Fibroblast of lung (primary cell): Measurements from ENCODE around the gene TTLL4. TPM values are rescaled to one million over a fixed set of nuclear protein-coding genes. Genes with fewer than 3 reads are reported as not detected.
A peak's percentile ranks its signal among the peaks of the same experiment; 100 is the strongest.

Source experiments
- DNase-seq, 2 donors: peaks; one replicate each; pipeline versions ENCODE4 v3.0.0 to v3.0.0-alpha.2; 2010; ENCODE audit warnings: low read depth in 2 of 2
- H2AFZ ChIP-seq: 2 replicates; pipeline ENCODE4 v1.5.1; 2012; ENCODE audit warnings: low read length, control low read depth, inconsistent platforms
- H3K27ac ChIP-seq: 2 replicates; pipeline ENCODE4 v1.5.1; 2011; ENCODE audit warnings: low read length, control low read depth; ENCODE audit not compliant: insufficient read depth
- H3K27me3 ChIP-seq: 2 replicates; pipeline ENCODE4 v1.5.1; 2011; ENCODE audit warnings: mild to moderate bottlenecking, low read length; ENCODE audit not compliant: control insufficient read depth, insufficient read depth
- H3K36me3 ChIP-seq: 2 replicates; pipeline ENCODE4 v1.5.1; 2011; ENCODE audit warnings: low read length; ENCODE audit not compliant: control insufficient read depth, insufficient read depth
- H3K4me1 ChIP-seq: 2 replicates; pipeline ENCODE4 v1.5.1; 2011; ENCODE audit warnings: low read length; ENCODE audit not compliant: control insufficient read depth, insufficient read depth; ENCODE audit errors: extremely low read depth
- H3K4me2 ChIP-seq: 2 replicates; pipeline ENCODE4 v1.5.1; 2011; ENCODE audit warnings: low read length, control low read depth; ENCODE audit not compliant: insufficient read depth; ENCODE audit errors: extremely low read depth
- H3K4me3 ChIP-seq, 4 experiments: fragments of 200-600 bp in 1 of 4; sonication (generic) in 1 of 4; replicated peaks in 1 of 4; 2 replicates each; pipeline ENCODE4 v1.5.1; 2011 to 2016; ENCODE audit warnings: low read length in 4 of 4, low read depth in 3 of 4, mild to moderate bottlenecking in 3 of 4, control low read depth in 2 of 4, inconsistent platforms in 1 of 4, mixed read lengths in 1 of 4; ENCODE audit not compliant: insufficient read depth in 1 of 4; ENCODE audit errors: control extremely low read depth in 1 of 4
- H3K79me2 ChIP-seq: 2 replicates; pipeline ENCODE4 v1.5.1; 2012; ENCODE audit warnings: mild to moderate bottlenecking, low read length, inconsistent platforms; ENCODE audit not compliant: control insufficient read depth, insufficient read depth
- H3K9ac ChIP-seq: 2 replicates; pipeline ENCODE4 v1.5.1; 2011; ENCODE audit warnings: mild to moderate bottlenecking, low read length, control low read depth; ENCODE audit not compliant: insufficient read depth
- H3K9me3 ChIP-seq: 2 replicates; pipeline ENCODE4 v1.5.1; 2012; ENCODE audit warnings: low read depth, low read length; ENCODE audit not compliant: control insufficient read depth, insufficient read depth
- H4K20me1 ChIP-seq: 2 replicates; pipeline ENCODE4 v1.5.1; 2011; ENCODE audit warnings: low read length; ENCODE audit not compliant: control insufficient read depth, insufficient read depth; ENCODE audit errors: extremely low read depth
- EZH2 ChIP-seq: IDR thresholded peaks from 2 replicates; pipeline ENCODE4 v1.5.1; 2012; ENCODE audit warnings: low read length, control low read depth, mild to moderate bottlenecking; ENCODE audit errors: missing control alignments
- polyA minus RNA-seq: library from RNA; depleted of rRNA, polyadenylated mRNA; stranded (reverse); fragments of >200 nt; gene quantifications from 2 replicates; pipeline ENCODE4 v1.2.3, GENCODE V29; 2011; ENCODE audit warnings: low replicate concordance
- polyA plus RNA-seq, 2 donors: library from polyadenylated mRNA; depleted of rRNA in 1 of 2; stranded (reverse) in 1 of 2; unstranded in 1 of 2; fragments of >200 nt; gene quantifications; 2 replicates each; pipeline ENCODE4 v1.2.1, GENCODE V29; 2011 to 2012; ENCODE audit warnings: missing spikeins in 1 of 2
- total RNA-seq: library from RNA; depleted of rRNA; stranded (reverse); fragments of >200 nt; gene quantifications from 2 replicates; pipeline ENCODE4 v1.2.1, GENCODE V29; 2014
- TF ChIP-seq, protein P1 (sequence below), 2 donors: IDR thresholded peaks in 1 of 2; conservative IDR thresholded peaks in 1 of 2; 1 replicate in 1 of 2; 2 replicates in 1 of 2; pipeline ENCODE4 v1.5.1; 2011 to 2012; ENCODE audit warnings: low read length in 2 of 2, control low read depth in 1 of 2, inconsistent platforms in 1 of 2, low read depth in 1 of 2, mild to moderate bottlenecking in 1 of 2

TTLL4 gene, protein sequence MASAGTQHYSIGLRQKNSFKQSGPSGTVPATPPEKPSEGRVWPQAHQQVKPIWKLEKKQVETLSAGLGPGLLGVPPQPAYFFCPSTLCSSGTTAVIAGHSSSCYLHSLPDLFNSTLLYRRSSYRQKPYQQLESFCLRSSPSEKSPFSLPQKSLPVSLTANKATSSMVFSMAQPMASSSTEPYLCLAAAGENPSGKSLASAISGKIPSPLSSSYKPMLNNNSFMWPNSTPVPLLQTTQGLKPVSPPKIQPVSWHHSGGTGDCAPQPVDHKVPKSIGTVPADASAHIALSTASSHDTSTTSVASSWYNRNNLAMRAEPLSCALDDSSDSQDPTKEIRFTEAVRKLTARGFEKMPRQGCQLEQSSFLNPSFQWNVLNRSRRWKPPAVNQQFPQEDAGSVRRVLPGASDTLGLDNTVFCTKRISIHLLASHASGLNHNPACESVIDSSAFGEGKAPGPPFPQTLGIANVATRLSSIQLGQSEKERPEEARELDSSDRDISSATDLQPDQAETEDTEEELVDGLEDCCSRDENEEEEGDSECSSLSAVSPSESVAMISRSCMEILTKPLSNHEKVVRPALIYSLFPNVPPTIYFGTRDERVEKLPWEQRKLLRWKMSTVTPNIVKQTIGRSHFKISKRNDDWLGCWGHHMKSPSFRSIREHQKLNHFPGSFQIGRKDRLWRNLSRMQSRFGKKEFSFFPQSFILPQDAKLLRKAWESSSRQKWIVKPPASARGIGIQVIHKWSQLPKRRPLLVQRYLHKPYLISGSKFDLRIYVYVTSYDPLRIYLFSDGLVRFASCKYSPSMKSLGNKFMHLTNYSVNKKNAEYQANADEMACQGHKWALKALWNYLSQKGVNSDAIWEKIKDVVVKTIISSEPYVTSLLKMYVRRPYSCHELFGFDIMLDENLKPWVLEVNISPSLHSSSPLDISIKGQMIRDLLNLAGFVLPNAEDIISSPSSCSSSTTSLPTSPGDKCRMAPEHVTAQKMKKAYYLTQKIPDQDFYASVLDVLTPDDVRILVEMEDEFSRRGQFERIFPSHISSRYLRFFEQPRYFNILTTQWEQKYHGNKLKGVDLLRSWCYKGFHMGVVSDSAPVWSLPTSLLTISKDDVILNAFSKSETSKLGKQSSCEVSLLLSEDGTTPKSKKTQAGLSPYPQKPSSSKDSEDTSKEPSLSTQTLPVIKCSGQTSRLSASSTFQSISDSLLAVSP
- total RNA-seq = 5.9 and 9.4 TPM in 2 replicates
- polyA plus RNA-seq = 6.1 and 14.4 TPM in 2 replicates
- polyA plus RNA-seq (2012) = 4.2 and 9.7 TPM in 2 replicates
- 10.3 and 38.9 TPM in 2 replicates for polyA minus RNA-seq

DNA sequence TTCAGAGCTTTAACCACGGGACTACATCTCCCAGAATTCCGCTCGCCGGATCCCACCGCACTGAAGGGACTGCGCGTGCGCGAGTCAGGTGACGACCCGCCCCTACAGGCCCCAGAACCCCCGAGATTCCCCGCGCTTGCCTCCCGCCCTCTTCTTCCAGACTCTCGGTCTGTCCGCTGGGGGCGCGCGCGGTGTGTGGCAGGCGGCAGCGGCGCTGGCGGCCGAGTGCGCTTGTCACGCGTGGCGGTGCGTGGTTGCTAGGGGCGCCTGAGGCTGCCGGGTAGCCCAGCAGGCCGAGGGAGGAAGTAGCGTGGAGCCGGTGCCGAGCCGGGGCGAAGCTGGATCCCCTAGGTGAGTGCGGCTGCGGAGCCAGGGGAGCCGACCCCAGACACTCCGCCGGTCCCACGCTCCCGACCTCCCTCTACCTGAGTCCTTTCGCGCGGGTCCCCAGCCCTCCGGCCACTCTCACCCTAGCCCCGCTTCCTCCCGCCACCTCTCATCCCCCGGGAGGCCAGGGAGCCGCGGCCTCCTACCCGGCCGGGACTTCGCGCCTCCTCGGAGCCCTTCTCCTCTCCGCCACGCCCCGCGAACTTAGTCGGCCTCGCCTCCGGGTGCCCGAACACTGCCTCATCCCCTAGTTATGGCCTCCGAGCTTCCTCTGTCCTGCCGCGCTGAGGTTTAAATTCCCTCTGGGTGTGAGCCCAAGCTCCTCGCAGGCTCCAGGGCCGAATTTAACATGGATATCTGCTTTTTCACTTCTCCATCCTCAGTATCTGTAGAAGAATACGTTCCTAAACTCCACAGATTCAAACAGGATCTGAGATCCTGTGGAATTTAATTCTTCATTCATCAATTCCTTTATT is at the start of gene TTLL4:
Gene TTLL4 (plus strand): TSS at position 149 of the 863 bp plus-strand sequence. CDS start 26,842 bp downstream, outside the sequence.
- H3K27me3 ChIP-seq = no peaks in the 10 kb centered on the region
- H3K27ac ChIP-seq = peak within 1 kb of the TSS; percentile 93
- peak within 1 kb of the TSS; percentile 88 for H2AFZ ChIP-seq
- TF ChIP-seq, protein P1, sequence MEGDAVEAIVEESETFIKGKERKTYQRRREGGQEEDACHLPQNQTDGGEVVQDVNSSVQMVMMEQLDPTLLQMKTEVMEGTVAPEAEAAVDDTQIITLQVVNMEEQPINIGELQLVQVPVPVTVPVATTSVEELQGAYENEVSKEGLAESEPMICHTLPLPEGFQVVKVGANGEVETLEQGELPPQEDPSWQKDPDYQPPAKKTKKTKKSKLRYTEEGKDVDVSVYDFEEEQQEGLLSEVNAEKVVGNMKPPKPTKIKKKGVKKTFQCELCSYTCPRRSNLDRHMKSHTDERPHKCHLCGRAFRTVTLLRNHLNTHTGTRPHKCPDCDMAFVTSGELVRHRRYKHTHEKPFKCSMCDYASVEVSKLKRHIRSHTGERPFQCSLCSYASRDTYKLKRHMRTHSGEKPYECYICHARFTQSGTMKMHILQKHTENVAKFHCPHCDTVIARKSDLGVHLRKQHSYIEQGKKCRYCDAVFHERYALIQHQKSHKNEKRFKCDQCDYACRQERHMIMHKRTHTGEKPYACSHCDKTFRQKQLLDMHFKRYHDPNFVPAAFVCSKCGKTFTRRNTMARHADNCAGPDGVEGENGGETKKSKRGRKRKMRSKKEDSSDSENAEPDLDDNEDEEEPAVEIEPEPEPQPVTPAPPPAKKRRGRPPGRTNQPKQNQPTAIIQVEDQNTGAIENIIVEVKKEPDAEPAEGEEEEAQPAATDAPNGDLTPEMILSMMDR (conservative IDR thresholded peaks at IDR 0.05 in 1 of 2, IDR thresholded peaks at IDR 0.05 in 1 of 2; ENCODE audit: low read depth in 1 of 2, low read length in 2 of 2) = peak; percentile 48 to 62
- TF ChIP-seq EZH2 = no peak
- peak within 1 kb of the TSS; percentile 76 for H3K4me2 ChIP-seq
- no peaks in the 10 kb centered on the region for H4K20me1 ChIP-seq
- peak within 1 kb of the TSS; percentile 92 for H3K9ac ChIP-seq
- peaks cover 2% of the 10 kb centered on the region for H3K4me1 ChIP-seq
- H3K9me3 ChIP-seq = no peaks in the 10 kb centered on the region
- H3K36me3 ChIP-seq = no peaks in the 10 kb centered on the region
- H3K79me2 ChIP-seq = peaks cover 33% of the 10 kb centered on the region
- DNase-seq = peak; percentile 91 to 95
- H3K4me3 ChIP-seq = peak within 1 kb of the TSS; percentile 67 to 89 (median 78)

DNA sequence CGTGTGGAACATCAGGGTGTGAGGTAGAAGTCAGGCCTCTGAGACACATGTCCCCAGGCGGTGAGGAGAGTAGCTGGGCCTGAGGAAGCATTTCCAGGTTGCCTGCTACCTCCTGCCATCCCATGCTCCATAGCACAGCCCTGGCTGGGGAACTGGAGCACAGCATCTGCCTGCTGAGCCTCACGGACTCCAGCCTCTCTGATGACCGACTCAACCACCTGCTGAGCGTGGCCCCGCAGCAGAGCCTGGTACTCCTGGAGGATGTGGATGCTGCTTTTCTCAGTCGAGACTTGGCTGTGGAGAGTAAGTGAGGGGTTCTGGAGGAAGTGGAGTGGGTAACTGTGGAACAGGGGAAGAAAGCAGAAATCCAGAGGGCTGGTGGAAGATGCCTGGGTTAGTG is 48.3 kb upstream of the TTLL4 start:
- H3K4me1 ChIP-seq = no peaks in the 10 kb centered on the region

More for the DNA sequence above, 48.3 kb upstream of the TTLL4 start:
- Histone ChIP-seq H3K4me3 (no peak overlapping the region), H3K27me3 (no peaks in the 10 kb centered on the region), H3K27ac (no peak overlapping the region), H4K20me1 (no peaks in the 10 kb centered on the region), H3K36me3 (peaks cover 31% of the 10 kb centered on the region), H3K4me2 (no peak overlapping the region), H3K9me3 (no peaks in the 10 kb centered on the region), H2AFZ (no peak overlapping the region), H3K79me2 (peaks cover 18% of the 10 kb centered on the region), H3K9ac (no peak overlapping the region)
- TF ChIP-seq, protein P1 (conservative IDR thresholded peaks at IDR 0.05 in 1 of 2, IDR thresholded peaks at IDR 0.05 in 1 of 2; ENCODE audit: low read depth in 1 of 2, low read length in 2 of 2) = no peak
- TF ChIP-seq EZH2 = no peak
- no peak for DNase-seq
